Peyer's patch (tissue), 4 donors: ENCODE measurements around the gene PALM2AKAP2. TPM values are rescaled to one million over a fixed set of nuclear protein-coding genes. Genes with fewer than 3 reads are reported as not detected.
A peak's percentile ranks its signal among the peaks of the same experiment; 100 is the strongest.

Source experiments
- DNase-seq, 3 donors: peaks; one replicate each; pipeline ENCODE4 v3.0.0-alpha.2; 2017 to 2019
- H3K27ac ChIP-seq, 4 donors: fragments of 200-600 bp; sonication (generic); one replicate each; pipeline ENCODE4 v1.5.1; 2016 to 2019
- H3K27me3 ChIP-seq, 2 donors: fragments of 200-600 bp; sonication (generic); one replicate each; pipeline ENCODE4 v1.5.1; 2019
- H3K36me3 ChIP-seq, 3 donors: fragments of 200-600 bp; sonication (generic); one replicate each; pipeline ENCODE4 v1.5.1; 2016 to 2019
- H3K4me1 ChIP-seq, 4 donors: fragments of 200-600 bp; sonication (generic); one replicate each; pipeline ENCODE4 v1.5.1; 2016 to 2019
- H3K4me3 ChIP-seq, 4 donors: fragments of 200-600 bp; sonication (generic); 1 replicate in 3 of 4; 2 replicates in 1 of 4; pipeline ENCODE4 v1.5.1; 2016 to 2019; ENCODE audit warnings: mild to moderate bottlenecking in 1 of 4
- H3K9me3 ChIP-seq, 4 donors: fragments of 200-600 bp; sonication (generic); one replicate each; pipeline ENCODE4 v1.5.1; 2016 to 2019; ENCODE audit warnings: mild to moderate bottlenecking in 1 of 4
- CTCF ChIP-seq, 6 experiments: fragments of 450-650 bp in 4 of 6; fragments of 200-600 bp in 2 of 6; sonication (generic) in 1 of 6; IDR thresholded peaks; one replicate each; pipeline ENCODE4 v1.5.1; 2017 to 2019; ENCODE audit warnings: antibody characterized with exemption in 6 of 6, mild to moderate bottlenecking in 3 of 6, moderate library complexity in 1 of 6
- POLR2A ChIP-seq, 2 donors: fragments of 450-650 bp; IDR thresholded peaks; one replicate each; pipeline ENCODE4 v1.5.1; 2017; ENCODE audit warnings: antibody characterized with exemption in 2 of 2, mild to moderate bottlenecking in 2 of 2, moderate library complexity in 2 of 2
- total RNA-seq, 4 donors: library from RNA; depleted of rRNA; stranded (reverse); fragments of >200 nt; gene quantifications; one replicate each; pipeline ENCODE4 v1.1.0, GENCODE V29; 2016

PALM2AKAP2 gene
- total RNA-seq, 4 donors from 2014 or later = 1.9 to 3.3 TPM; not detected in 2

- H3K27me3 ChIP-seq = no peaks in the 10 kb centered on the region
- H3K4me1 ChIP-seq = peaks cover 0 to 4% (median 0%) of the 10 kb centered on the region in 4 donors
- no peaks in the 10 kb centered on the region for H3K9me3 ChIP-seq
- H3K27ac ChIP-seq = no peak overlapping the region
- no peaks in the 10 kb centered on the region for H3K36me3 ChIP-seq
- H3K4me3 ChIP-seq = no peak overlapping the region
- no peak for DNase-seq
- no peak for TF ChIP-seq CTCF (IDR thresholded peaks at IDR 0.05)
- TF ChIP-seq POLR2A (IDR thresholded peaks at IDR 0.05) = no peak
Observed at GRCh38 chr9:109791747-109792146, 11.7 kb downstream of the PALM2AKAP2 start.

- no peak for DNase-seq
- no peaks in the 10 kb centered on the region for H3K36me3 ChIP-seq
- TF ChIP-seq POLR2A (IDR thresholded peaks at IDR 0.05) (no peak), CTCF (IDR thresholded peaks at IDR 0.05) (no peak)
- H3K4me1 ChIP-seq = peaks cover 0 to 4% (median 0%) of the 10 kb centered on the region in 4 donors
- no peak overlapping the region for H3K4me3 ChIP-seq
- H3K27ac ChIP-seq = peak overlapping the region in 1 of 4 donors; percentile 0
- H3K27me3 ChIP-seq = no peaks in the 10 kb centered on the region
- no peaks in the 10 kb centered on the region for H3K9me3 ChIP-seq
Observed at GRCh38 chr9:109792951-109793546, 13.1 kb downstream of the PALM2AKAP2 start.

- Histone ChIP-seq H3K27me3 (no peaks in the 10 kb centered on the region), H3K4me1 (peaks cover 0 to 4% (median 0%) of the 10 kb centered on the region in 4 donors), H3K36me3 (no peaks in the 10 kb centered on the region), H3K4me3 (no peak overlapping the region), H3K9me3 (no peaks in the 10 kb centered on the region), H3K27ac (peak overlapping the region in 1 of 4 donors; percentile 0)
- no peak for DNase-seq
- no peak for TF ChIP-seq POLR2A (IDR thresholded peaks at IDR 0.05)
- TF ChIP-seq CTCF (IDR thresholded peaks at IDR 0.05) = no peak
Observed at GRCh38 chr9:109793921-109794320, 13.9 kb downstream of the PALM2AKAP2 start.

- peaks cover 0 to 4% (median 0%) of the 10 kb centered on the region in 4 donors for H3K4me1 ChIP-seq
- no peaks in the 10 kb centered on the region for H3K36me3 ChIP-seq
- TF ChIP-seq CTCF (IDR thresholded peaks at IDR 0.05) (no peak), POLR2A (IDR thresholded peaks at IDR 0.05) (no peak)
- no peaks in the 10 kb centered on the region for H3K27me3 ChIP-seq
- no peaks in the 10 kb centered on the region for H3K9me3 ChIP-seq
- H3K27ac ChIP-seq = peak overlapping the region in 1 of 4 donors; percentile 5
- no peak overlapping the region for H3K4me3 ChIP-seq
- DNase-seq = no peak
Observed at GRCh38 chr9:109794361-109795012, 14.5 kb downstream of the PALM2AKAP2 start.

GRCh38 chr9:109795613-109796012, 15.6 kb downstream of the PALM2AKAP2 start:
- Histone ChIP-seq H3K4me1 (peaks cover 0 to 4% (median 0%) of the 10 kb centered on the region in 4 donors), H3K36me3 (no peaks in the 10 kb centered on the region), H3K4me3 (no peak overlapping the region), H3K9me3 (no peaks in the 10 kb centered on the region), H3K27ac (no peak overlapping the region), H3K27me3 (no peaks in the 10 kb centered on the region)
- TF ChIP-seq POLR2A (IDR thresholded peaks at IDR 0.05) = no peak
- no peak for TF ChIP-seq CTCF (IDR thresholded peaks at IDR 0.05)
- DNase-seq = no peak
